Measurements from ENCODE around the gene ANKDD1A.

DNA sequence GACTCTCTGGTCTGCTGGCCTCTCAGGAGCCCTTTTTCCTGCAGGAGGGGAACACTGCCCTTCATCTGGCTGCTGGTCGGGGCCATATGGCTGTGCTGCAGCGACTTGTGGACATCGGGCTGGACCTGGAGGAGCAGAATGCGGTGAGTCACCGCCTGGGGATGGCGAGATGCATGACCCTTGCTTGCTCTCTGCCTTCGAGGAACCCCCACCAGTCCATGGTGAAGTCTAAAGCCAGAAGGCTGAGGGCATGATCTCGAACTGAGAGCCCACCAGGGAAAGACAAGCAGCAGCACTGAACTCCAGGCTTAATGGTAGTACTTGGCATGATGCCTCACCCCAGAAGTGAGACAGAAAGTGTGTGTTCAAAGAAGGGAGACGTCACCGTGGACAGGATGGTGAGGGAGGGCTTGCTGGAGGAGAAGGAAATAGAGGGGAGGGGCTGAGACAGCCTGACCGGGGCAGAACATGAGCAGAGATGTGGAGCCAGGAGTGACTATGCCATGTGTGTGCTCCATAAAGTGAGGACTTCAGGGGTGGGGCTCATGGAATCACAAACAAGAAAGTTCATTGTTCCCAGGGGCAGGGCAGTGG lies 19.2 kb downstream of the ANKDD1A start:
- TF ChIP-seq, protein P1, sequence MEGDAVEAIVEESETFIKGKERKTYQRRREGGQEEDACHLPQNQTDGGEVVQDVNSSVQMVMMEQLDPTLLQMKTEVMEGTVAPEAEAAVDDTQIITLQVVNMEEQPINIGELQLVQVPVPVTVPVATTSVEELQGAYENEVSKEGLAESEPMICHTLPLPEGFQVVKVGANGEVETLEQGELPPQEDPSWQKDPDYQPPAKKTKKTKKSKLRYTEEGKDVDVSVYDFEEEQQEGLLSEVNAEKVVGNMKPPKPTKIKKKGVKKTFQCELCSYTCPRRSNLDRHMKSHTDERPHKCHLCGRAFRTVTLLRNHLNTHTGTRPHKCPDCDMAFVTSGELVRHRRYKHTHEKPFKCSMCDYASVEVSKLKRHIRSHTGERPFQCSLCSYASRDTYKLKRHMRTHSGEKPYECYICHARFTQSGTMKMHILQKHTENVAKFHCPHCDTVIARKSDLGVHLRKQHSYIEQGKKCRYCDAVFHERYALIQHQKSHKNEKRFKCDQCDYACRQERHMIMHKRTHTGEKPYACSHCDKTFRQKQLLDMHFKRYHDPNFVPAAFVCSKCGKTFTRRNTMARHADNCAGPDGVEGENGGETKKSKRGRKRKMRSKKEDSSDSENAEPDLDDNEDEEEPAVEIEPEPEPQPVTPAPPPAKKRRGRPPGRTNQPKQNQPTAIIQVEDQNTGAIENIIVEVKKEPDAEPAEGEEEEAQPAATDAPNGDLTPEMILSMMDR (IDR thresholded peaks at IDR 0.05; ENCODE audit: poor library complexity): no peak
- TF ChIP-seq EZH2 (IDR thresholded peaks at IDR 0.05; ENCODE audit: borderline replicate concordance): no peak

All from hepatocyte (in vitro differentiated cells).